AG08395 (cell line): ENCODE measurements around the gene ERI3.
"Not testable (repeated sequence)": the region's sequence is repeated elsewhere in the genome, so short reads cannot be mapped to it uniquely, and the experiment has no call there.

Experiments used
- DNase-seq: peaks from one replicate; pipeline ENCODE4 v3.0.0; 2012; ENCODE audit warnings: mixed read lengths, low spot score

The ERI3 gene

DNA sequence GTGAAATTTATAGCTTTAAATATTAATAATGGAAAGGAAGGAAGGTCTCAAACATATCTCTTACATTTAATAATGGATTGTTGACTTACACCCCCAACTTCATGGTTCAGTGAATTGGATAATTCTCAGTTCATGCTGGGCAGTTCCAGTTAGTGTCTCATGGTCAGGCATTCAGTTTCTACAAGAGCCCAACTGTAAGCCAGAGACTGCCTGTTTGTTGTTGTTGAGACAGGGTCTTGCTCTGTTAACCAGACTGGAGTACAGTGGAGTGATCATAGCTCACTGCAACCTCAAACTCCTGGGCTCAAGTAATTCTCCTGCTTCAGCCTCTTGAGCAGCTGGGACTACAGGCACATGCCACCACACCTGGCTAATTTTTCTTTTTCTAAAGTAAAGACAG is 146.8 kb downstream of the ERI3 start:
- no peak for DNase-seq

- not testable (repeated sequence) for DNase-seq
Measured at GRCh38 chr1:44206545-44206944, 148.5 kb downstream of the ERI3 start.

GRCh38 chr1:44200336-44200735 is 154.7 kb downstream of the ERI3 start:
- DNase-seq, result no peak

- DNase-seq, result no peak
Measured at GRCh38 chr1:44174630-44175029, 180.4 kb downstream of the ERI3 start.
